B cell (primary cell): ENCODE data around the gene COPZ1. TPM values are rescaled to one million over a fixed set of nuclear protein-coding genes. Genes with fewer than 3 reads are reported as not detected.

ENCODE experiments used
- ATAC-seq: fragments of 200-7000 bp; cut with Tn5 transposase; one replicate; pipeline ENCODE4 v1.10.0; 2021; ENCODE audit warnings: low read depth, mild to moderate bottlenecking, moderate number of reproducible peaks, moderate library complexity
- CTCF ChIA-PET: fragments of 350-600 bp; sonication (Branson Sonifier 250); formaldehyde crosslinking; loops from one replicate; lab custom pipeline; 2021; ENCODE audit warnings: antibody characterized with exemption, inconsistent platforms; lab: Charles Lee
- POLR2A ChIA-PET: fragments of 350-600 bp; sonication (Branson Sonifier 250); formaldehyde crosslinking; loops from one replicate; lab custom pipeline; 2021; ENCODE audit warnings: antibody characterized with exemption; lab: Charles Lee
- DNase-seq: peaks from one replicate; pipeline ENCODE4 v3.0.0; 2013
- H2AFZ ChIP-seq: 2 replicates; pipeline ENCODE4 v1.6.1; 2012; ENCODE audit warnings: mild to moderate bottlenecking, low read depth, low read length; ENCODE audit not compliant: insufficient read depth, poor library complexity, severe bottlenecking
- H3K27ac ChIP-seq, 2 donors: 1 replicate in 1 of 2; 2 replicates in 1 of 2; pipeline ENCODE4 v1.5.1; 2012 to 2013; ENCODE audit warnings: low read length in 2 of 2, mild to moderate bottlenecking in 2 of 2, moderate library complexity in 1 of 2
- H3K27me3 ChIP-seq, 4 experiments: fragments of 200-600 bp in 1 of 4; sonication (generic) in 1 of 4; replicated peaks in 1 of 4; 1 replicate in 2 of 4; 2 replicates in 2 of 4; pipeline versions ENCODE4 v1.6.1 to v1.7.0; 2013 to 2016; ENCODE audit warnings: low read length in 3 of 4, mild to moderate bottlenecking in 2 of 4, mixed read lengths in 1 of 4, moderate library complexity in 1 of 4; ENCODE audit not compliant: insufficient read depth in 4 of 4, control insufficient read depth in 3 of 4; ENCODE audit errors: control extremely low read depth in 1 of 4
- H3K36me3 ChIP-seq, 2 experiments: replicated peaks in 1 of 2; 1 replicate in 1 of 2; 2 replicates in 1 of 2; pipeline versions ENCODE4 v1.6.1 to v1.7.1; 2013; ENCODE audit warnings: low read length in 1 of 2; ENCODE audit not compliant: insufficient read depth in 2 of 2, control insufficient read depth in 1 of 2; ENCODE audit errors: control extremely low read depth in 1 of 2, extremely low read depth in 1 of 2
- H3K4me1 ChIP-seq, 2 donors: fragments of 200-600 bp in 1 of 2; sonication (generic) in 1 of 2; 1 replicate in 1 of 2; 2 replicates in 1 of 2; pipeline versions ENCODE4 v1.5.1 to v1.6.1; 2013 to 2017; ENCODE audit warnings: low read length in 2 of 2; ENCODE audit not compliant: control insufficient read depth in 2 of 2, insufficient read depth in 2 of 2
- H3K4me2 ChIP-seq: replicated peaks from 2 replicates; pipeline ENCODE3; 2012; ENCODE audit warnings: mild to moderate bottlenecking, low read depth, low read length; ENCODE audit not compliant: poor library complexity, severe bottlenecking
- H3K4me3 ChIP-seq, 5 experiments: fragments of 200-600 bp in 1 of 5; sonication (generic) in 1 of 5; 1 replicate in 3 of 5; 2 replicates in 2 of 5; pipeline versions ENCODE4 v1.5.1 to v1.7.0; 2011 to 2016; ENCODE audit warnings: low read length in 4 of 5, mild to moderate bottlenecking in 4 of 5, low read depth in 2 of 5, control low read depth in 1 of 5, moderate library complexity in 1 of 5; ENCODE audit not compliant: insufficient read depth in 1 of 5; ENCODE audit errors: control extremely low read depth in 1 of 5, extremely low read depth in 1 of 5
- H3K79me2 ChIP-seq: fragments of 200-600 bp; sonication (generic); one replicate; pipeline ENCODE4 v1.6.0; 2016; ENCODE audit warnings: low read length; ENCODE audit not compliant: control insufficient read depth, insufficient read depth
- H3K9ac ChIP-seq: fragments of 200-600 bp; sonication (generic); 2 replicates; pipeline ENCODE4 v1.6.1; 2017; ENCODE audit warnings: mild to moderate bottlenecking, low read length, moderate library complexity
- H3K9me3 ChIP-seq, 3 donors: one replicate each; pipeline versions ENCODE4 v1.6.1 to v1.7.1; 2013; ENCODE audit warnings: low read length in 2 of 3; ENCODE audit not compliant: control insufficient read depth in 2 of 3, insufficient read depth in 1 of 3; ENCODE audit errors: control extremely low read depth in 1 of 3
- H4K20me1 ChIP-seq: 2 replicates; pipeline ENCODE4 v1.6.0; 2012; ENCODE audit warnings: mild to moderate bottlenecking, low read length; ENCODE audit not compliant: insufficient read depth, control insufficient read depth, poor library complexity, severe bottlenecking
- H3K27ac Mint-ChIP-seq: one replicate; pipeline ENCODE4 v1.8.0; 2021; ENCODE audit warnings: mixed read lengths
- H3K27me3 Mint-ChIP-seq: one replicate; pipeline ENCODE4 v1.8.0; 2021; ENCODE audit warnings: mixed read lengths
- H3K4me1 Mint-ChIP-seq: one replicate; pipeline ENCODE4 v1.8.0; 2021; ENCODE audit warnings: mixed read lengths
- H3K4me3 Mint-ChIP-seq: one replicate; pipeline ENCODE4 v1.8.0; 2021; ENCODE audit warnings: mixed read lengths
- H3K9me3 Mint-ChIP-seq: one replicate; pipeline ENCODE4 v1.8.0; 2022; ENCODE audit warnings: mixed read lengths; ENCODE audit not compliant: insufficient read depth
- CTCF ChIP-seq: fragments of 200-600 bp; IDR thresholded peaks from one replicate; pipeline ENCODE4 v1.8.0; 2022; ENCODE audit warnings: antibody characterized with exemption, mild to moderate bottlenecking
- EZH2 ChIP-seq: IDR thresholded peaks from 2 replicates; pipeline ENCODE4 v1.6.1; 2012; ENCODE audit warnings: borderline replicate concordance, low read depth, mild to moderate bottlenecking, moderate library complexity, low read length; ENCODE audit not compliant: insufficient read depth, poor library complexity, severe bottlenecking
- WGBS: methylation state at CpG from one replicate; pipeline ENCODE4 v1.1.5; 2013; ENCODE audit warnings: missing lambda C conversion rate; ENCODE audit not compliant: insufficient coverage; 5-methylcytosine and 5-hydroxymethylcytosine counted together
- intact Hi-C: fragments of 100-400 bp; cut with micrococcal nuclease; formaldehyde crosslinking; loops from one replicate; pipeline ENCODE4 v1.10.0; 2022
- polyA plus RNA-seq: library from polyadenylated mRNA; depleted of rRNA; stranded (reverse); fragments of >200 nt; gene quantifications from 2 replicates; pipeline ENCODE4 v1.2.3, GENCODE V29; 2012
- total RNA-seq, 2 donors: library from RNA; stranded (reverse); fragments of 120-200 nt in 1 of 2; gene quantifications; 1 replicate in 1 of 2; 2 replicates in 1 of 2; pipeline versions ENCODE4 v1.2.3 to v1.2.4, GENCODE V29; 2013 to 2022

Gene COPZ1
- total and polyA plus RNA-seq, 2 donors (not counting 1 experiment from before 2014, with no cell fraction given): 54.9 to 72.1 TPM

GRCh38 chr12:54285150-54286041, 39.5 kb upstream of the COPZ1 start:
- no peak overlapping the region for H3K9ac ChIP-seq
- peak overlapping the region in 1 of 2 donors; percentile 17 for H3K27ac ChIP-seq
- WGBS: 100% methylated on average over 1 of the region's 5 CpGs
- POLR2A ChIA-PET: interaction anchor here (1.0 to 1.3 kb wide), 2 partner anchors 39 to 74 kb away, joined by 3 read pairs; partner anchors contain the start of gene COPZ1
- CTCF ChIA-PET: interaction anchor here (0.8 to 2.3 kb wide), 8 partner anchors 9 to 95 kb away, joined by 3 to 12 read pairs (median 3); partner anchors contain the start of gene COPZ1
- no peaks in the 10 kb centered on the region for H3K9me3 Mint-ChIP-seq
- no peaks in the 10 kb centered on the region for H3K27me3 ChIP-seq
- DNase-seq (no peak), ATAC-seq (no peak)
- peak overlapping the region; percentile 5 for H3K4me3 Mint-ChIP-seq
- TF ChIP-seq EZH2: no peak
- TF ChIP-seq CTCF: peak; percentile 57
- H3K36me3 ChIP-seq: peaks cover 2 to 73% of the 10 kb centered on the region in 2 experiments
- no peak overlapping the region for H3K27ac Mint-ChIP-seq
- intact Hi-C loops: no loop called here
- H3K9me3 ChIP-seq: no peaks in the 10 kb centered on the region
- peaks cover 46% of the 10 kb centered on the region for H4K20me1 ChIP-seq
- no peak overlapping the region for H3K4me3 ChIP-seq
- peaks cover 64% of the 10 kb centered on the region for H3K4me1 Mint-ChIP-seq
- H3K27me3 Mint-ChIP-seq: no peaks in the 10 kb centered on the region
- peaks cover 51 to 59% of the 10 kb centered on the region in 2 donors for H3K4me1 ChIP-seq
- H3K79me2 ChIP-seq: peaks cover 29% of the 10 kb centered on the region
- peak overlapping the region; percentile 36 for H3K4me2 ChIP-seq
- H2AFZ ChIP-seq: no peak overlapping the region
